ENCODE results near the gene CDX2. TPM values are rescaled to one million over a fixed set of nuclear protein-coding genes. Genes with fewer than 3 reads are reported as not detected.

CDX2 gene
- total RNA-seq, 3 donors from 2014 or later: 113 to 349 (median 240) TPM

- Histone ChIP-seq H3K4me1 (ENCODE audit: low read depth) (no peaks in the 10 kb centered on the region), H3K36me3 (ENCODE audit: low read depth) (no peaks in the 10 kb centered on the region), H3K9me3 (no peaks in the 10 kb centered on the region), H3K4me3 (no peak overlapping the region)
- intact Hi-C loops (cut with DNase I, micrococcal nuclease): no loop called here
- DNase-seq (peak in 2 of 3 donors; percentile 70 to 77), ATAC-seq (peak; percentile 77)
- TF ChIP-seq CTCF (IDR thresholded peaks at IDR 0.05): no peak
These were observed 28.9 kb upstream of the CDX2 start for GRCh38 chr13:27997904-27998522.

DNA sequence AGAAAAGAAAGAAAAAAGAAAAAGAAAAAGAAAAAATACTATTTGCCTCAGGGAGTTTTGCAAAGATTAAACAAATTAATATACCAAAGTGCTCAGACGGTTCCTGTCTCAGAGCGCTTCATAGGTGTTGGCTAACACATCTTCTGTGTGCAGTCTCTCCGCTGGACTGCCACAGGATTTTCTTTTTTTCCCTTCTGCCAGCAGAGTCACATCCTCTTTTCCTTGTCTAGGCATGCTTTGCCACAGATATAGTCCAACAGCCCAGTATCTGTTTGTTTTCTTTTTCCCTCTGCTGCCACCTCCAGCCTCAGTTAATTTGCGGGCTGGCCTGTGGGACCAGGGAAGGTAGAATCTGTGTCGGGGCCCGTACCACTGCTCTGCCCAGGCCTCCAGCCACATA lies 22.8 kb upstream of the CDX2 start:
- no peak for ATAC-seq
- Histone ChIP-seq H3K4me1 (ENCODE audit: low read depth) (no peaks in the 10 kb centered on the region), H3K36me3 (ENCODE audit: low read depth) (no peaks in the 10 kb centered on the region), H3K9me3 (no peaks in the 10 kb centered on the region), H3K4me3 (no peak overlapping the region)
- no peak for TF ChIP-seq CTCF (IDR thresholded peaks at IDR 0.05)
- no peak for DNase-seq
- intact Hi-C loops (cut with DNase I, micrococcal nuclease): no loop called here

DNA sequence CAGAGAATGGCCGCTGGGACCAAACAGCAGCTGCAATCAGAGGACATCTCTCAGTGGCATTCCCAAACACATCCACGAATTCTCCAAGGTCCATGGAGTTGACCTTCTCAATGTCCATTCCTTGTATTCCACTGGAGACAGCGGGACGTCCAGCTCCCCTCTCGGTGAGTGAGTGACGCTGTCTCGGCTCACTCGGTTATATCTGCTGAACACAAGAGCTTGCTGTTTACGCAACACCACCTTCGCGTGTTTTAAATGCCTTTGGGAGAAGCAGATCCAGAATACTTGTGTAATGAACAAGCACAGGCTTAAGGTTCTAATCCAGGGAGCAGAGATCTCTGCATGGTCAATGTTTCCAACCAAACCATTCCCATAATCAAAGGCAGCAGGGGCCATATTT lies 19.4 kb upstream of the CDX2 start, which contains the start of gene URAD:
URAD (minus strand) TSS at position 174 of the 400 bp plus-strand sequence; CDS start at position 118, 56 bp downstream.
- H3K36me3 ChIP-seq (ENCODE audit: low read depth): no peaks in the 10 kb centered on the region
- H3K4me3 ChIP-seq: no peak within 1 kb of the TSS
- intact Hi-C loops (cut with DNase I, micrococcal nuclease): loop anchor here (10.0 kb wide), 3 partner anchors 154 to 624 kb away; no protein-coding TSS in a partner anchor
- no peaks in the 10 kb centered on the region for H3K9me3 ChIP-seq
- no peaks in the 10 kb centered on the region for H3K4me1 ChIP-seq (ENCODE audit: low read depth)
- ATAC-seq: no peak
- TF ChIP-seq CTCF (IDR thresholded peaks at IDR 0.05): no peak
- no peak for DNase-seq

DNA sequence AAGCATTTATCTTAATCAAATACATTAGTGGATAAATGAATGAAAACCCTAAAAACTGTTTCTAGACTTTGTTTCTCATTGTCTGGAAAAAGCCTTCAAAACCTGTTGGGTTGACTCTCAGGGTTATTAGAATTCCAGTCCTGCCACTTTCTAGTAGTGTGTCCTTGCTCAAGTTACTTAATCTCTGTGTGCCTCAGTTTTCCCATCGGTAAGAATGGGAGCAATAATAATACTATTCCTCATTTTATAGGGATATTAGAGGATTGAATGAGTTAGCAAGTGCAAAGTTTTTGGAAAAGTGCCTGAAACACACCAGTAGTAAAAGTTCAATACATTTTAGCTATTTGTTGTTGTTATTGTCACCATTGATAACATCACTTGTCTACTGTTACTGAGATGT lies 16.5 kb upstream of the CDX2 start:
- intact Hi-C loops (cut with DNase I, micrococcal nuclease): loop anchor here (10.0 kb wide), 3 partner anchors 151 to 621 kb away; no protein-coding TSS in a partner anchor
- ATAC-seq (no peak), DNase-seq (no peak)
- no peak overlapping the region for H3K4me3 ChIP-seq
- no peaks in the 10 kb centered on the region for H3K36me3 ChIP-seq (ENCODE audit: low read depth)
- no peaks in the 10 kb centered on the region for H3K4me1 ChIP-seq (ENCODE audit: low read depth)
- no peaks in the 10 kb centered on the region for H3K9me3 ChIP-seq
- no peak for TF ChIP-seq CTCF (IDR thresholded peaks at IDR 0.05)

- no peaks in the 10 kb centered on the region for H3K36me3 ChIP-seq (ENCODE audit: low read depth)
- no peak for TF ChIP-seq CTCF (IDR thresholded peaks at IDR 0.05)
- H3K9me3 ChIP-seq: no peaks in the 10 kb centered on the region
- intact Hi-C loops (cut with DNase I, micrococcal nuclease): loop anchor here (5.0 to 10.0 kb wide), 4 partner anchors 148 to 620 kb away; no protein-coding TSS in a partner anchor
- ATAC-seq: no peak
- H3K4me3 ChIP-seq: no peak overlapping the region
- no peaks in the 10 kb centered on the region for H3K4me1 ChIP-seq (ENCODE audit: low read depth)
- DNase-seq: no peak
These were observed 13.2 kb upstream of the CDX2 start for GRCh38 chr13:27982361-27982760.

Measured in mucosa of descending colon (tissue), 3 donors.